GM12892 (cell line): ENCODE results near the gene ZMYND19.

Experiments
- POLR2A ChIP-seq: IDR thresholded peaks from 2 replicates; pipeline ENCODE4 v1.6.1; 2011; ENCODE audit warnings: low read depth, low read length, control low read depth
- POLR2AphosphoS5 ChIP-seq: IDR thresholded peaks from 2 replicates; pipeline ENCODE4 v1.6.1; 2011; ENCODE audit warnings: low read depth, low read length, control low read depth

- TF ChIP-seq POLR2AphosphoS5 = no peak
- TF ChIP-seq POLR2A = no peak
Measured at GRCh38 chr9:137579259-137579604, 11.1 kb downstream of the ZMYND19 start.
